GM12878 (cell line): ENCODE results near the gene IQGAP1. TPM values are rescaled to one million over a fixed set of nuclear protein-coding genes. Genes with fewer than 3 reads are reported as not detected.

Experiments used
- ATAC-seq: fragments of 200-7000 bp; cut with Tn5 transposase; 3 replicates; pipeline ENCODE4 v1.9.1; 2020; ENCODE audit warnings: mild to moderate bottlenecking, moderate library complexity
- BruUV-seq: library from RNA; stranded (reverse); fragments of 400-500 nt; replicated peaks from 2 replicates; lab custom pipeline; 2021; lab: Mats Ljungman, UMichigan
- CTCF ChIA-PET: fragments of 300-600 bp; sonication (Branson Sonifier 250); formaldehyde crosslinking; extraction: SDS; loops from one replicate; lab custom pipeline; 2021; ENCODE audit warnings: inconsistent platforms; lab: Yijun Ruan, JAX
- POLR2A ChIA-PET: fragments of 350-600 bp; formaldehyde crosslinking; extraction: SDS; loops from one replicate; lab custom pipeline; 2021; ENCODE audit warnings: inconsistent platforms; lab: Charles Lee
- RAD21 ChIA-PET: fragments of 300-600 bp; sonication (Branson Sonifier 250); formaldehyde crosslinking; loops from one replicate; lab custom pipeline; 2023; ENCODE audit warnings: antibody characterized with exemption; ENCODE audit not compliant: unreplicated experiment; lab: Charles Lee
- SMC1A ChIA-PET: fragments of 300-600 bp; sonication (Branson Sonifier 250); formaldehyde crosslinking; loops from one replicate; lab custom pipeline; 2023; ENCODE audit not compliant: unreplicated experiment, uncharacterized antibody; lab: Charles Lee
- DNase-seq: peaks from one replicate; pipeline ENCODE4 v3.0.0-alpha.2; 2011; ENCODE audit warnings: low read depth, low spot score
- FAIRE-seq: peaks from 3 replicates; lab custom pipeline; 2011; peaks lifted over from hg19 to GRCh38; lab: Jason Lieb, UNC
- H2AFZ ChIP-seq: 2 replicates; pipeline ENCODE4 v1.6.0; 2011; ENCODE audit warnings: low read depth, low read length, control low read depth; ENCODE audit not compliant: control insufficient read depth
- H3K27ac ChIP-seq: 2 replicates; pipeline ENCODE4 v1.5.1; 2011; ENCODE audit warnings: control low read depth; ENCODE audit not compliant: control insufficient read depth, insufficient read depth
- H3K27me3 ChIP-seq, 2 experiments: replicated peaks in 1 of 2; 2 replicates each; pipeline versions ENCODE4 v1.6.0 to v1.6.1; 2011; ENCODE audit warnings: low read length in 1 of 2; ENCODE audit not compliant: control insufficient read depth in 2 of 2, insufficient read depth in 2 of 2
- H3K36me3 ChIP-seq, 2 experiments: 2 replicates each; pipeline ENCODE4 v1.5.1; 2011; ENCODE audit warnings: low read length in 1 of 2; ENCODE audit not compliant: control insufficient read depth in 2 of 2, insufficient read depth in 2 of 2
- H3K4me1 ChIP-seq: 2 replicates; pipeline ENCODE4 v1.6.1; 2011; ENCODE audit warnings: mild to moderate bottlenecking, low read length, moderate library complexity, mixed read lengths; ENCODE audit not compliant: control insufficient read depth, insufficient read depth
- H3K4me2 ChIP-seq: 2 replicates; pipeline ENCODE4 v1.6.0; 2011; ENCODE audit warnings: control low read depth; ENCODE audit not compliant: control insufficient read depth, insufficient read depth
- H3K4me3 ChIP-seq: fragments of 200-600 bp; sonication (generic); 2 replicates; pipeline ENCODE4 v1.5.1; 2016
- H3K79me2 ChIP-seq: 2 replicates; pipeline ENCODE4 v1.6.0; 2011; ENCODE audit warnings: low read length; ENCODE audit not compliant: control insufficient read depth, insufficient read depth
- H3K9ac ChIP-seq: 2 replicates; pipeline ENCODE4 v1.8.0; 2011; ENCODE audit warnings: low read length, control low read depth, mixed read lengths; ENCODE audit not compliant: control insufficient read depth, insufficient read depth
- H3K9me3 ChIP-seq: replicated peaks from 3 replicates; pipeline ENCODE4 v1.5.1; 2011; ENCODE audit warnings: mild to moderate bottlenecking, low read length; ENCODE audit not compliant: control insufficient read depth, insufficient read depth
- H4K20me1 ChIP-seq: 2 replicates; pipeline ENCODE4 v1.6.0; 2011; ENCODE audit not compliant: control insufficient read depth, insufficient read depth
- CBX5 ChIP-seq: sonication (generic); IDR thresholded peaks from 2 replicates; pipeline ENCODE4 v1.6.1; 2016; ENCODE audit warnings: low read depth, moderate library complexity, mild to moderate bottlenecking, inconsistent platforms
- CUX1 ChIP-seq: IDR thresholded peaks from 2 replicates; pipeline ENCODE4 v1.6.1; 2012; ENCODE audit warnings: improper control_type of control experiment, low read depth, low read length; ENCODE audit not compliant: insufficient replicate concordance
- FOXM1 ChIP-seq: IDR thresholded peaks from 2 replicates; pipeline ENCODE4 v1.6.1; 2012; ENCODE audit warnings: low read depth, mild to moderate bottlenecking, inconsistent platforms, low read length, moderate library complexity
- IRF4 ChIP-seq: IDR thresholded peaks from 2 replicates; pipeline ENCODE4 v1.6.1; 2011; ENCODE audit warnings: low read depth, low read length
- MTA2 ChIP-seq: fragments of 450-650 bp; IDR thresholded peaks from 2 replicates; pipeline ENCODE4 v1.6.1; 2016; ENCODE audit warnings: low read depth, mild to moderate bottlenecking, moderate library complexity
- NFYA ChIP-seq: IDR thresholded peaks from 2 replicates; pipeline ENCODE4 v1.6.1; 2011; ENCODE audit warnings: low read depth, mild to moderate bottlenecking, low read length, improper control_type of control experiment, borderline replicate concordance
- PAX5 ChIP-seq: IDR thresholded peaks from 2 replicates; pipeline ENCODE4 v1.6.1; 2011; ENCODE audit warnings: low read depth, low read length, borderline replicate concordance
- POLR2A ChIP-seq: IDR thresholded peaks from 2 replicates; pipeline ENCODE4 v1.6.1; 2011; ENCODE audit warnings: low read depth, mild to moderate bottlenecking, low read length
- RB1 ChIP-seq: fragments of 450-650 bp; formaldehyde crosslinking; IDR thresholded peaks from 2 replicates; pipeline ENCODE4 v1.6.1; 2017; ENCODE audit warnings: mild to moderate bottlenecking, borderline replicate concordance
- WGBS: methylation state at CpG from one replicate; pipeline ENCODE4 v1.1.6; 2016; ENCODE audit warnings: low lambda C conversion rate; ENCODE audit not compliant: insufficient replicate concordance, insufficient coverage; ENCODE audit errors: missing lambda C conversion rate; 5-methylcytosine and 5-hydroxymethylcytosine counted together
- in situ Hi-C: fragments of 300-500 bp; cut with MboI; formaldehyde crosslinking; loops from 9 replicates; pipeline ENCODE4 v1.14.3; 2018; ENCODE audit warnings: mixed read lengths
- intact Hi-C: fragments of 100-400 bp; cut with micrococcal nuclease; formaldehyde crosslinking; loops from one replicate; pipeline ENCODE4 v1.14.2; 2022; ENCODE audit not compliant: unreplicated experiment
- polyA plus RNA-seq, 11 experiments: library from polyadenylated mRNA; depleted of rRNA in 4 of 11; unstranded in 6 of 11; stranded (reverse) in 5 of 11; fragments of >200 nt; fragmentation: Nextera tagmentation in 4 of 11; fragmentation: Illumina TruSeq in 1 of 11; extraction: Ambion mirVana in 4 of 11; extraction: Trizol in 1 of 11; gene quantifications; 1 replicate in 1 of 11; 2 replicates in 10 of 11; pipeline versions ENCODE4 v1.2.1 to v1.2.3, GENCODE V29; 2011 to 2016; ENCODE audit warnings: inconsistent platforms in 2 of 11, missing spikeins in 2 of 11, low read depth in 1 of 11
- total RNA-seq, 4 experiments: library from RNA; depleted of rRNA in 3 of 4; stranded (reverse); fragments of >200 nt in 3 of 4; fragmentation: Illumina TruSeq in 1 of 4; extraction: Trizol in 1 of 4; gene quantifications; 2 replicates each; pipeline versions ENCODE4 v1.2.1 to v1.2.3, GENCODE V29; 2013 to 2021
- TF ChIP-seq, protein P1 (sequence below): fragments of 450-650 bp; IDR thresholded peaks from 2 replicates; pipeline ENCODE4 v1.6.1; 2017; ENCODE audit warnings: mild to moderate bottlenecking, low read depth, inconsistent platforms; ENCODE audit not compliant: poor library complexity, severe bottlenecking
- TF ChIP-seq, protein P2 (sequence below): fragments of 450-650 bp; IDR thresholded peaks from 2 replicates; pipeline ENCODE4 v1.6.1; 2017; ENCODE audit warnings: mild to moderate bottlenecking, moderate library complexity
- TF ChIP-seq, protein P3 (sequence below): IDR thresholded peaks from 2 replicates; pipeline ENCODE4 v1.6.1; 2011; ENCODE audit warnings: low read depth, mild to moderate bottlenecking, low read length, moderate library complexity, borderline replicate concordance; ENCODE audit errors: extremely low read depth

The IQGAP1 gene
- total and polyA plus RNA-seq, 10 of the 15 experiments (the other 5 are each of a cell fraction or from before 2014, with no cell fraction given) = 65.2 to 250 (median 112) TPM

DNA sequence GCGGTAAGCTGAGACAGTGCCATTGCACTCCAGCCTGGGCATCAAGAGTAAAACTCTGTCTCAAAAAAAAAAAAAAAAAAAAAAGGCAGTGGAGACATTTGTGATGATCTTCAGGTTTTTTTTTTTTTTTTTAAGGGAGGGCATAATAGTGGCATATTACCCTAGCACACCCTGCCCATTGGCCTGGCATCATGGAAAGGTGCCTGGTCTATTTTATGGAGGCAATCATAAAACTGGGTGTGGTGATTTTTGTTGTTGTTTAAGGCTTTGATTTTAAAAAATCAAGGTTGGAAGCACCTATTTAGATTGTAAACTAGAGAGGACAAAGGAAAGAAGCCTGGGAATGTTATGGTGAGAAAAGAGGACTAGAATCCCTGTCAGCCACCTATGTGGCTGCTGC, 6.0 kb downstream of the IQGAP1 start:
- no TSS peak for BruUV-seq
- no peaks in the 10 kb centered on the region for H3K27me3 ChIP-seq
- H3K79me2 ChIP-seq = peaks cover 75% of the 10 kb centered on the region
- H3K27ac ChIP-seq = no peak overlapping the region
- DNase-seq = no peak
- no peak overlapping the region for H3K9ac ChIP-seq
- no peak overlapping the region for H3K4me2 ChIP-seq
- H3K4me1 ChIP-seq = 0 out of 2 replicates have a peak, but pooled peaks cover 3% of the 10 kb centered on the region
- RAD21 ChIA-PET = no interaction called here
- in situ Hi-C loops = no loop called here
- FAIRE-seq = no peak
- no peak for ATAC-seq
- WGBS = no CpG with 5 or more reads among the region's 1 CpG
- peaks cover 0 to 11% of the 10 kb centered on the region in 2 experiments; a peak in 2 of 4 replicates for H3K36me3 ChIP-seq
- H2AFZ ChIP-seq = no peak overlapping the region
- CTCF ChIA-PET = interaction anchor here (0.6 to 1.6 kb wide), 4 partner anchors 30 to 69 kb away, joined by 3 to 4 read pairs (median 4); no protein-coding TSS in a partner anchor
- H3K9me3 ChIP-seq = no peaks in the 10 kb centered on the region
- intact Hi-C loops = no loop called here
- POLR2A ChIA-PET = interaction anchor here (0.6 to 1.2 kb wide), 2 partner anchors 10 to 28 kb away, joined by 3 read pairs; no protein-coding TSS in a partner anchor
- H3K4me3 ChIP-seq = no peak overlapping the region
- SMC1A ChIA-PET = interaction anchor here (0.9 to 2.4 kb wide), 3 partner anchors 10 to 53 kb away, joined by 3 to 7 read pairs (median 3); no protein-coding TSS in a partner anchor
- H4K20me1 ChIP-seq = no peaks in the 10 kb centered on the region
- TF ChIP-seq, protein P1, sequence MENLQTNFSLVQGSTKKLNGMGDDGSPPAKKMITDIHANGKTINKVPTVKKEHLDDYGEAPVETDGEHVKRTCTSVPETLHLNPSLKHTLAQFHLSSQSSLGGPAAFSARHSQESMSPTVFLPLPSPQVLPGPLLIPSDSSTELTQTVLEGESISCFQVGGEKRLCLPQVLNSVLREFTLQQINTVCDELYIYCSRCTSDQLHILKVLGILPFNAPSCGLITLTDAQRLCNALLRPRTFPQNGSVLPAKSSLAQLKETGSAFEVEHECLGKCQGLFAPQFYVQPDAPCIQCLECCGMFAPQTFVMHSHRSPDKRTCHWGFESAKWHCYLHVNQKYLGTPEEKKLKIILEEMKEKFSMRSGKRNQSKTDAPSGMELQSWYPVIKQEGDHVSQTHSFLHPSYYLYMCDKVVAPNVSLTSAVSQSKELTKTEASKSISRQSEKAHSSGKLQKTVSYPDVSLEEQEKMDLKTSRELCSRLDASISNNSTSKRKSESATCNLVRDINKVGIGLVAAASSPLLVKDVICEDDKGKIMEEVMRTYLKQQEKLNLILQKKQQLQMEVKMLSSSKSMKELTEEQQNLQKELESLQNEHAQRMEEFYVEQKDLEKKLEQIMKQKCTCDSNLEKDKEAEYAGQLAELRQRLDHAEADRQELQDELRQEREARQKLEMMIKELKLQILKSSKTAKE = no peak
- TF ChIP-seq RB1 = no peak
- TF ChIP-seq FOXM1 = no peak
- no peak for TF ChIP-seq POLR2A
- TF ChIP-seq, protein P2, sequence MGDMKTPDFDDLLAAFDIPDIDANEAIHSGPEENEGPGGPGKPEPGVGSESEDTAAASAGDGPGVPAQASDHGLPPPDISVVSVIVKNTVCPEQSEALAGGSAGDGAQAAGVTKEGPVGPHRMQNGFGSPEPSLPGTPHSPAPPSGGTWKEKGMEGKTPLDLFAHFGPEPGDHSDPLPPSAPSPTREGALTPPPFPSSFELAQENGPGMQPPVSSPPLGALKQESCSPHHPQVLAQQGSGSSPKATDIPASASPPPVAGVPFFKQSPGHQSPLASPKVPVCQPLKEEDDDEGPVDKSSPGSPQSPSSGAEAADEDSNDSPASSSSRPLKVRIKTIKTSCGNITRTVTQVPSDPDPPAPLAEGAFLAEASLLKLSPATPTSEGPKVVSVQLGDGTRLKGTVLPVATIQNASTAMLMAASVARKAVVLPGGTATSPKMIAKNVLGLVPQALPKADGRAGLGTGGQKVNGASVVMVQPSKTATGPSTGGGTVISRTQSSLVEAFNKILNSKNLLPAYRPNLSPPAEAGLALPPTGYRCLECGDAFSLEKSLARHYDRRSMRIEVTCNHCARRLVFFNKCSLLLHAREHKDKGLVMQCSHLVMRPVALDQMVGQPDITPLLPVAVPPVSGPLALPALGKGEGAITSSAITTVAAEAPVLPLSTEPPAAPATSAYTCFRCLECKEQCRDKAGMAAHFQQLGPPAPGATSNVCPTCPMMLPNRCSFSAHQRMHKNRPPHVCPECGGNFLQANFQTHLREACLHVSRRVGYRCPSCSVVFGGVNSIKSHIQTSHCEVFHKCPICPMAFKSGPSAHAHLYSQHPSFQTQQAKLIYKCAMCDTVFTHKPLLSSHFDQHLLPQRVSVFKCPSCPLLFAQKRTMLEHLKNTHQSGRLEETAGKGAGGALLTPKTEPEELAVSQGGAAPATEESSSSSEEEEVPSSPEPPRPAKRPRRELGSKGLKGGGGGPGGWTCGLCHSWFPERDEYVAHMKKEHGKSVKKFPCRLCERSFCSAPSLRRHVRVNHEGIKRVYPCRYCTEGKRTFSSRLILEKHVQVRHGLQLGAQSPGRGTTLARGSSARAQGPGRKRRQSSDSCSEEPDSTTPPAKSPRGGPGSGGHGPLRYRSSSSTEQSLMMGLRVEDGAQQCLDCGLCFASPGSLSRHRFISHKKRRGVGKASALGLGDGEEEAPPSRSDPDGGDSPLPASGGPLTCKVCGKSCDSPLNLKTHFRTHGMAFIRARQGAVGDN = no peak
- TF ChIP-seq, protein P3, sequence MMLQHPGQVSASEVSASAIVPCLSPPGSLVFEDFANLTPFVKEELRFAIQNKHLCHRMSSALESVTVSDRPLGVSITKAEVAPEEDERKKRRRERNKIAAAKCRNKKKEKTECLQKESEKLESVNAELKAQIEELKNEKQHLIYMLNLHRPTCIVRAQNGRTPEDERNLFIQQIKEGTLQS = no peak
- no peak for TF ChIP-seq MTA2
- TF ChIP-seq CBX5 = no peak
- no peak for TF ChIP-seq CUX1
- TF ChIP-seq PAX5 = no peak
- TF ChIP-seq NFYA = no peak
- no peak for TF ChIP-seq IRF4
